HG02571 (cell line): ENCODE results near the gene EPS8.

Experiments
- ATAC-seq: cut with Tn5 transposase; IDR thresholded peaks from one replicate; pipeline ENCODE4 v1.9.1; 2021; ENCODE audit warnings: mild to moderate bottlenecking, moderate library complexity; ENCODE audit not compliant: unreplicated experiment

The EPS8 gene

DNA sequence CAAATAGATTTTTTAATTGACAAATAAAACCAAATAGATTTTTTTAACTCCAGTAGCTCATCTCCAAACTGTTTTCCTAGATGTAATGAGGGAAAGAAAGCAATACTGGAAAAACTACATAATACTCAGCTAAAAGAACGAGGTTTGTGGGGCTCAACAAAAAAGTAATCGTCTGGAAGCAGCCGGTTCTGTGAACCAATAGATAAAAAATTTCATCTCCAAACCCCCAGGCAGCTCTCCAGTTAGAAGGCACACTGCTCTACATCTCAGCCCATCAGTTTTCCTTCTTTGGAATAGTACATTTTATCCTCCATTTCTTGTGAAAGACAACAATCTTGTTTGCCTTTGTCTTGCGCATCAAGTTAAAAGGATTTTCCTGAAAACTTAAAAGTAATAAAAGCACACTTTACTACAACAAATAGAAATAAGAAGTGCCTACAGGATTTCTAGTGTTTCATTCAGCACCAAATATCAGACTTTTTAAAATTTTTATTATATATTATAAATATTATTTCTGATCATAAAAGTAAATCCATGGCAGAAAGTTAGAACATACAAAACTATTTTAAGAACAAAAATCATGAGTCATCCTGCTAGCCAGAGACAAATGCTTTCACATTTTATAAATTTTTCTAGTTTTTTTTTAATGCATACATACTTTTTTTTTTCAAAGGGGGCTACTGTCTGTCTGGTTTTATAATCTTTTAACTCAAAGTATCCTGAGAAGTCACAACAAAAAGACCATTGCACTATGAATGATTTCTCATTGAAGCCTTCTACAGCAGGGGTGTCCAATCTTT, 67.7 kb downstream of the EPS8 start:
- ATAC-seq = no peak

DNA sequence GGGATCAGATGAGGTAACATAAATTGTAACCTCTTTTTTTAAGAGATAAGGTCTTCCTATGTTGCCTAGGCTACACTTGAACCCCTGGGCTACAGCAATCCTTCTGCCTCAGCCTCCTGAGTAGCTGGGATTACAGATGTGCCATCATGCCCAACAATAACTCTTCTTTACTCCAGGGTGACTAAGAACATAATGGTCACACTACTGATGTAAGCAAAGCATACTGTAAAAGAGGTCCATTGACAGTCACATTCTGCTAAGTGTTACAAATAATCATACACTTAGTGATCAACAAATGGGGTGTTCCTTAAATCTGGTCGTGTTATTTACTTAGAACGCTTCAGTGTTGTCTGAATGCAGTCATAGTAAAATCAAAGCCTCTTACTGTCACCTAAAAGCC, 68.9 kb downstream of the EPS8 start:
- no peak for ATAC-seq

DNA sequence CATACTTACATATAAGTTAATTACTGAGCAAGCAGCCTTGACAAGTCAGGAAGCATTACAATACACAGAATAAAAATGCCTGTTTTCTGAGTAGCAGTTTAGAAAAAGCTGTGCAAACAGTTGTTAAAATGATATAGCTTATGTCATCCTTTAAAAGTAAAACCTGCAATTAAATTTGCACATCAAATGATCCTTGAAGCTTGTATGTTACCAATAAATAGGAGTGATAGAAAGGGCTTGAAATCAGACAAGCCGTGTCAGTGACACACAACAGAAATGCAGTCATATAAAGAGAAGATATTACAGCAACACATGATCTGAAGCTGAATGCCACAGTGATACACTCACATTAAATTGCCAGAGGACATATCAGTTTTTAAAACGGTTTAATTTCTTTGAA, 70.0 kb downstream of the EPS8 start:
- no peak for ATAC-seq

GRCh38 chr12:15717940-15718567, 71.1 kb downstream of the EPS8 start:
- ATAC-seq = no peak

- no peak for ATAC-seq
Observed at GRCh38 chr12:15716581-15716980, 72.6 kb downstream of the EPS8 start.

DNA sequence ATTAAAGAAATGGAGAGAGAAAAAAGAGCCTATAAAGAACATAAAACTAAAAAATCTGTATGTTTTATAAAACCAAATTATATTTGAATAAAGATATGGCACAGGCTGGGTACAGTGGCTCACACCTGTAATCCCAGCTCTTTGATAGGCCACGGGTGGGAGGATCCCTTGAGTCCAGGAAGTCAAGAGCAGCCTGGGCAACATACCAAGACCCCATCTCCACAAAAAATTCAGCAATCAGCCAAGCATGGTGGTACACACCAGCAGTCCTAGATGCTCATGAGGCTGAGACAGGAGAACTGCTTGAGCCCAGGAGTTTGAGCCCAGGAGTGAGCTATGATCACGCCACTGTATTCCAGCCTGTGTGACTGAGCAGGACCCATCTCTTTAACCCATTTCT, 74.9 kb downstream of the EPS8 start:
- ATAC-seq = no peak

GRCh38 chr12:15712823-15713660, 76.1 kb downstream of the EPS8 start:
- ATAC-seq = no peak

DNA sequence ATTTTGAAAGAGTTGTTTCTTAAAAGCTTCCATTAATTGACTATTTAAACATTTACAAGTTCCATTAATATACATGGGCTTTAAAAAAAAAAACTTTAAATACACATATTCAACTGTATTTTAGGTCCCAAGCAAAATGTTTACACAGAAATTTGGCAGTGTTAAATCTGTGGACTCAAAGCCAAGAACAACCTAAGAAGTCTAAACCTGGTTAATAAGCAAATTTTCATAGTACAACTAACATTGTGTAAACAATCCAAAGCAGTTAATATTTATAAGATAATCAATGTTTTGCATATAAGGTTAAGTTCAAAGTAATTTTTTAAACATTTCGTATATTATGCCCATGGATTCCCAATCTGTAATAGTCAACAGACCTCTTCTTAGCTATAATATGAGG, 77.0 kb downstream of the EPS8 start:
- ATAC-seq = no peak

- ATAC-seq = no peak
Observed at GRCh38 chr12:15710860-15711510, 78.2 kb downstream of the EPS8 start.

DNA sequence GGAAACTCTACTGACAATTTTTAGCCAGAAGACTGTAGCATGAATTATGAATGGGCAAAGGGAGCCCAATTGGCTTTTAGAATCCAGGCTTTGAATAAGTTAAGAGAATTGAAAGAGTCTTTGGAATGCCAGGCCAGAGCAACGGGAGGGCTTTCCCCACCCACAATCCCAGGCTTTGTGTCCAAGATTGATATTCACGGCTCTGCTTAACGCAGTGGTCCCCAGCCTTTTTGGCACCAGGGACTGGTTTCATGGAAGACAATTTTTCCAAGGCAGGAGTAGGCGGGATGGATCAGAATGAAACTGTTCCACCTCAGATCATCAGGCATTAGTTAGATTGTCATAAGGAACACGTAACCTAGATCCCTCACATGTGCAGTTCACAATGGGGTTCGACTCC, 79.6 kb downstream of the EPS8 start:
- ATAC-seq = no peak

GRCh38 chr12:15708396-15709076, 80.7 kb downstream of the EPS8 start:
- ATAC-seq = no peak

DNA sequence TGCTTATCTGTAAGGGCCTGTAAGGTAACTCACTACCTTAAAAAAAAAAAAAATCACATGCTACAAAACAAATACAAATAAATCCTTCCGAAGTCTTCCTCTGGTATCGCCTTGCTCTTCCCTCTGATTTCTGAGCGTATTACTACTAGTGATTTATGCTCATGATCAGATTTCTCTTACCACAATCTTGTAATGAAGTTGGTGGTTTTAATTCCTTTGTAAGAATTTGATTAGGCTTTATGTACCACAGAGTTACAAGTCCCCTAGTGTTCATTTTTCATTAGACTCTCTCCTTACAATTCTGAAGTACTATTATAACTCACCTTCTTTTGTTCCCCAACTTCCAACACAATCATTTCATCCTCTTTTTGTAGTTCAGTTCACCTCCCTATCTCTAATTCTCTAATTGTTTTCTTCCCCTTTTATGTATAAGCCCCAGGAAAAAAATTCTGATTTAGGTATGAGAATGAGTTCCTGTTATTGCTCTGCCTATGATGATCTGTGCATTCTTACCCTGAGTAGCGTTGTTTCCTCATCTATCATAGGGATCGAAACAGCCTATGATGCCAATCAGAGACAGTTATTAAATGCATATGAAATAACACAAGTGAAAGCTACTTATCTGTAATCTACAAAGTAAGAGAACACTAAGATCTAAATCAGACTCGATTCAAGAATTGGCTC, 81.5 kb downstream of the EPS8 start:
- ATAC-seq = no peak

- ATAC-seq = no peak
Observed at GRCh38 chr12:15706010-15706676, 83.0 kb downstream of the EPS8 start.

DNA sequence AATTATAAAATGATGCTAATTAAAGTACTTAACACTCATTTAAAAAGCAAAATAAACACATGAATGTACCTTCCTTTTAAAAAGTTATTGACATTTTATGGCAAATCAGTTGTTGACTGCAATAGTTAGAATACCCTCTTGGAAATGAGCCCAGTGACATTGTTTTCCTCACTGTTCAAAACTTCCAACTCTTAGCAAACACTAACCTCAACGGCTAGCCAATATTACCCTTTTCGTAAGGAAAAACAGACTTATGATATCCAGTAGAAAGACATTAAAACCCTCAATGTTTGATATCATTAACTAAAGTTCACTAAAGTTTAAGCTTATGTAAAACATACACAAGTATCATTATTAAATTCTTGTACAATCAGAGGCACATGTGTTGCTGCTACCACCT, 83.6 kb downstream of the EPS8 start:
- ATAC-seq = no peak

GRCh38 chr12:15702276-15702675, 86.9 kb downstream of the EPS8 start:
- ATAC-seq = no peak

DNA sequence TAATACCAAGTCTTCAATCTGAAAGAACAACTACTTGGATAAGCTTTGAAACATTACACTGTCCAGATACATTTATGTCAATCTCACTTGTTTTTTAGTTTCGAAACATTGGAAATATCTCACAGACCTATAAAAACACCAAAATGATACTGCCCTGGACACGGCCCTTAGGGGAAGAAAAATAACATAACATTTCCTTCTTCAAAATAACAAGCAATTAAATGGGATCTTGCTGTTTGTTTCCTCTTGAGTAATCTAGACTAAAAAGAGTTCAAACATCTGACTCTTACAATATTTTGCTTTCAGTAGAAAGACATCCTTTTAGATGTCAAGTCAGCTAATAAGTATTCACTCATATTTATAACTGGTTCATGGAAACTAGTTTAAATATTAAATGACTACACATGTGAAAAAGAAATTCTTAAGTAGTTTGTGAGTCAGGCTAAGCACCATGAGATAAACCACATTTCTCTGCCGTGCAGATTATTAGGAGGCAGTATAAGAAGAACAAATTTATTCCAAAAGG, 87.5 kb downstream of the EPS8 start:
- no peak for ATAC-seq

- ATAC-seq = no peak
Observed at GRCh38 chr12:15701206-15701605, 88.0 kb downstream of the EPS8 start.

- peak; percentile 45 for ATAC-seq
Observed at GRCh38 chr12:15700595-15700994, 88.6 kb downstream of the EPS8 start.

GRCh38 chr12:15699886-15700285, 89.3 kb downstream of the EPS8 start:
- ATAC-seq = no peak
